H9 (cell line): ENCODE measurements around the gene METTL23. TPM values are rescaled to one million over a fixed set of nuclear protein-coding genes. Genes with fewer than 3 reads are reported as not detected.

Experiments
- DNase-seq: peaks from one replicate; pipeline ENCODE4 v3.0.0-alpha.2; 2017
- H2AFZ ChIP-seq: one replicate; pipeline ENCODE4 v1.6.1; 2013; ENCODE audit warnings: mild to moderate bottlenecking, low read length, control low read depth, moderate library complexity
- H2AK5ac ChIP-seq: 2 replicates; pipeline ENCODE4 v1.6.1; 2013; ENCODE audit warnings: low read length, control low read depth, mixed read lengths; ENCODE audit not compliant: insufficient read length
- H2BK120ac ChIP-seq: one replicate; pipeline ENCODE4 v1.6.1; 2013; ENCODE audit warnings: low read depth, mild to moderate bottlenecking, low read length, control low read depth, inconsistent platforms; ENCODE audit not compliant: poor library complexity, severe bottlenecking
- H2BK12ac ChIP-seq: 2 replicates; pipeline ENCODE4 v1.6.1; 2013; ENCODE audit warnings: low read length, control low read depth, mixed read lengths, low read depth; ENCODE audit not compliant: insufficient read length
- H2BK15ac ChIP-seq: 2 replicates; pipeline ENCODE4 v1.6.1; 2013; ENCODE audit warnings: low read depth, low read length, control low read depth
- H2BK20ac ChIP-seq: one replicate; pipeline ENCODE4 v1.6.1; 2013; ENCODE audit warnings: low read depth, mild to moderate bottlenecking, low read length, control low read depth, inconsistent platforms; ENCODE audit not compliant: poor library complexity, severe bottlenecking
- H2BK5ac ChIP-seq: 2 replicates; pipeline ENCODE4 v1.6.1; 2013; ENCODE audit warnings: low read length, control low read depth, mixed read lengths; ENCODE audit not compliant: insufficient read length
- H3K14ac ChIP-seq: 2 replicates; pipeline ENCODE4 v1.6.1; 2013; ENCODE audit warnings: low read length, control low read depth; ENCODE audit not compliant: insufficient read depth
- H3K18ac ChIP-seq: 2 replicates; pipeline ENCODE4 v1.6.1; 2013; ENCODE audit warnings: low read depth, mild to moderate bottlenecking, mixed read lengths, low read length, control low read depth; ENCODE audit not compliant: insufficient read length
- H3K23ac ChIP-seq: 2 replicates; pipeline ENCODE4 v1.6.1; 2013; ENCODE audit warnings: low read length, control low read depth, mixed read lengths, low read depth; ENCODE audit not compliant: insufficient read length
- H3K23me2 ChIP-seq: 2 replicates; pipeline ENCODE4 v1.6.1; 2013; ENCODE audit warnings: low read depth, mild to moderate bottlenecking, mixed read lengths, low read length, control low read depth; ENCODE audit not compliant: insufficient read length, poor library complexity, severe bottlenecking
- H3K27ac ChIP-seq: 2 replicates; pipeline ENCODE4 v1.5.1; 2013; ENCODE audit warnings: low read length, control low read depth, mixed read lengths, low read depth; ENCODE audit not compliant: insufficient read length
- H3K27me3 ChIP-seq: 2 replicates; pipeline ENCODE4 v1.6.1; 2013; ENCODE audit warnings: low read length, control low read depth, inconsistent platforms; ENCODE audit not compliant: insufficient read depth
- H3K4ac ChIP-seq: 2 replicates; pipeline ENCODE4 v1.6.1; 2013; ENCODE audit warnings: low read depth, mild to moderate bottlenecking, control low read depth, inconsistent platforms, low read length, moderate library complexity
- H3K4me1 ChIP-seq: 2 replicates; pipeline ENCODE4 v1.6.1; 2013; ENCODE audit warnings: low read length, control low read depth, inconsistent platforms; ENCODE audit not compliant: insufficient read depth
- H3K4me2 ChIP-seq: 2 replicates; pipeline ENCODE4 v1.6.1; 2013; ENCODE audit warnings: low read length, control low read depth, mixed read lengths; ENCODE audit not compliant: insufficient read length, insufficient read depth
- H3K56ac ChIP-seq: 2 replicates; pipeline ENCODE4 v1.6.1; 2013; ENCODE audit warnings: low read depth, mild to moderate bottlenecking, mixed read lengths, low read length, control low read depth; ENCODE audit not compliant: insufficient read length
- H3K79me1 ChIP-seq: 2 replicates; pipeline ENCODE4 v1.6.1; 2013; ENCODE audit warnings: low read depth, mild to moderate bottlenecking, moderate library complexity, low read length, control low read depth, inconsistent platforms; ENCODE audit not compliant: insufficient read depth, poor library complexity, severe bottlenecking
- H3K79me2 ChIP-seq: 2 replicates; pipeline ENCODE4 v1.6.1; 2013; ENCODE audit warnings: low read length, control low read depth, inconsistent platforms; ENCODE audit not compliant: insufficient read depth
- H3K9ac ChIP-seq: 2 replicates; pipeline ENCODE4 v1.6.1; 2013; ENCODE audit warnings: low read length, control low read depth, mixed read lengths; ENCODE audit not compliant: insufficient read length; ENCODE audit errors: extremely low read depth
- H3K9me3 ChIP-seq: one replicate; pipeline ENCODE4 v1.6.1; 2013; ENCODE audit warnings: low read depth, low read length, inconsistent platforms; ENCODE audit not compliant: control insufficient read depth
- H3T11ph ChIP-seq: one replicate; pipeline ENCODE4 v1.6.1; 2013; ENCODE audit warnings: mild to moderate bottlenecking, low read length, control low read depth, inconsistent platforms
- H4K20me1 ChIP-seq: one replicate; pipeline ENCODE4 v1.6.1; 2013; ENCODE audit not compliant: control insufficient read depth, insufficient read length, insufficient read depth
- H4K5ac ChIP-seq: 2 replicates; pipeline ENCODE4 v1.6.1; 2013; ENCODE audit warnings: low read depth, mild to moderate bottlenecking, mixed read lengths, low read length, control low read depth; ENCODE audit not compliant: insufficient read length
- H4K8ac ChIP-seq: replicated peaks from 2 replicates; pipeline ENCODE4 v1.6.1; 2013; ENCODE audit warnings: low read length, control low read depth, mixed read lengths, low read depth; ENCODE audit not compliant: insufficient read length
- H4K91ac ChIP-seq: 2 replicates; pipeline ENCODE4 v1.6.1; 2013; ENCODE audit warnings: low read depth, mild to moderate bottlenecking, moderate library complexity, mixed read lengths, low read length, control low read depth; ENCODE audit not compliant: insufficient read length
- H3K27ac Mint-ChIP-seq, 3 experiments: 2 replicates in 2 of 3; 3 replicates in 1 of 3; pipeline ENCODE4 v1.8.0; 2020 to 2021; ENCODE audit warnings: mixed read lengths in 3 of 3, mild to moderate bottlenecking in 1 of 3, moderate library complexity in 1 of 3
- H3K27me3 Mint-ChIP-seq: 2 replicates; pipeline ENCODE4 v1.8.0; 2021; ENCODE audit warnings: low read depth, mild to moderate bottlenecking, moderate library complexity, mixed read lengths
- H3K36me3 Mint-ChIP-seq, 3 experiments: 2 replicates in 2 of 3; 3 replicates in 1 of 3; pipeline ENCODE4 v1.8.0; 2020 to 2021; ENCODE audit warnings: low read depth in 3 of 3, mixed read lengths in 3 of 3; ENCODE audit not compliant: insufficient read depth in 1 of 3
- H3K4me1 Mint-ChIP-seq, 2 experiments: 2 replicates each; pipeline ENCODE4 v1.8.0; 2020; ENCODE audit warnings: mixed read lengths in 2 of 2
- H3K4me3 Mint-ChIP-seq, 2 experiments: 2 replicates in 1 of 2; 3 replicates in 1 of 2; pipeline ENCODE4 v1.8.0; 2020 to 2021; ENCODE audit warnings: mild to moderate bottlenecking in 2 of 2, mixed read lengths in 2 of 2, moderate library complexity in 1 of 2
- H3K9me3 Mint-ChIP-seq, 2 experiments: 2 replicates in 1 of 2; 3 replicates in 1 of 2; pipeline ENCODE4 v1.8.0; 2020; ENCODE audit warnings: mild to moderate bottlenecking in 2 of 2, mixed read lengths in 2 of 2, moderate library complexity in 1 of 2
- WGBS: extraction: QIAGEN DNeasy Blood & Tissue Kit; methylation state at CpG from one replicate; pipeline ENCODE4 v1.1.7; 2013; ENCODE audit warnings: missing lambda C conversion rate, low lambda C conversion rate, mixed read lengths; ENCODE audit not compliant: insufficient read length; ENCODE audit errors: extremely low coverage; 5-methylcytosine and 5-hydroxymethylcytosine counted together
- total RNA-seq: library from RNA; stranded (reverse); gene quantifications from 2 replicates; pipeline ENCODE4 v1.2.1, GENCODE V29; 2021
- TF ChIP-seq, protein P1 (sequence below): fragments of 200-600 bp; sonication (generic); conservative IDR thresholded peaks from 3 replicates; pipeline ENCODE4 v1.8.0; 2021; ENCODE audit warnings: antibody characterized with exemption, mild to moderate bottlenecking

METTL23 gene
- total RNA-seq, 1 experiment from 2014 or later = 29.9 TPM

DNA sequence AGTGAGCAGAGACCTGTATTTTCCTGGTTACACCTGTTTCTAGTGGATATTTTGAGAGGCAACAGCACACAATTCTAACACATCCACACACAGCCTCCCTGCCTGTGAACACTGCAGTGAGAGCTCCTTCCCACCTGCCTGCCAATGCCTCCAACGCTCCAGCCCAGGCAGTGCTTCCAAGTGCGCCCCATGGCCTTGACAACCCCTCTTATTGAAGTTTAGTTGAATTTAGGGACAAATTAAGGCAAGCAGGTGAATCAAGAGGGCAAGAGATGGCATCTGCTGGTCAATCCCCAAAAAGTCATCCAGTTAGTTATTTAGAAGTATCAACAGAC is 11.2 kb upstream of the METTL23 start:
- H2BK5ac ChIP-seq = no peak overlapping the region
- H3K9me3 ChIP-seq = no peaks in the 10 kb centered on the region
- no peak overlapping the region for H3K27ac ChIP-seq
- no peak overlapping the region for H3K4me2 ChIP-seq
- H3T11ph ChIP-seq = no peak overlapping the region
- H2BK20ac ChIP-seq = no peak overlapping the region
- no peak overlapping the region for H3K56ac ChIP-seq
- no peaks in the 10 kb centered on the region for H3K79me1 ChIP-seq
- no peak overlapping the region for H3K23ac ChIP-seq
- no peaks in the 10 kb centered on the region for H4K20me1 ChIP-seq
- no peaks in the 10 kb centered on the region for H3K79me2 ChIP-seq
- no peak overlapping the region for H3K4me3 Mint-ChIP-seq
- H4K91ac ChIP-seq = no peak overlapping the region
- no peak overlapping the region for H4K8ac ChIP-seq
- H2AFZ ChIP-seq = no peak overlapping the region
- no peaks in the 10 kb centered on the region for H3K23me2 ChIP-seq
- no peak overlapping the region for H4K5ac ChIP-seq
- H3K4me1 ChIP-seq = no peaks in the 10 kb centered on the region
- H3K9ac ChIP-seq = no peak overlapping the region
- no peaks in the 10 kb centered on the region for H3K27me3 Mint-ChIP-seq
- WGBS = no CpG with 5 or more reads among the region's 2 CpGs
- no peaks in the 10 kb centered on the region for H3K9me3 Mint-ChIP-seq
- H2AK5ac ChIP-seq = no peak overlapping the region
- H3K27me3 ChIP-seq = no peaks in the 10 kb centered on the region
- no peak overlapping the region for H3K14ac ChIP-seq
- no peak overlapping the region for H3K27ac Mint-ChIP-seq
- H2BK15ac ChIP-seq = no peak overlapping the region
- TF ChIP-seq, protein P1, sequence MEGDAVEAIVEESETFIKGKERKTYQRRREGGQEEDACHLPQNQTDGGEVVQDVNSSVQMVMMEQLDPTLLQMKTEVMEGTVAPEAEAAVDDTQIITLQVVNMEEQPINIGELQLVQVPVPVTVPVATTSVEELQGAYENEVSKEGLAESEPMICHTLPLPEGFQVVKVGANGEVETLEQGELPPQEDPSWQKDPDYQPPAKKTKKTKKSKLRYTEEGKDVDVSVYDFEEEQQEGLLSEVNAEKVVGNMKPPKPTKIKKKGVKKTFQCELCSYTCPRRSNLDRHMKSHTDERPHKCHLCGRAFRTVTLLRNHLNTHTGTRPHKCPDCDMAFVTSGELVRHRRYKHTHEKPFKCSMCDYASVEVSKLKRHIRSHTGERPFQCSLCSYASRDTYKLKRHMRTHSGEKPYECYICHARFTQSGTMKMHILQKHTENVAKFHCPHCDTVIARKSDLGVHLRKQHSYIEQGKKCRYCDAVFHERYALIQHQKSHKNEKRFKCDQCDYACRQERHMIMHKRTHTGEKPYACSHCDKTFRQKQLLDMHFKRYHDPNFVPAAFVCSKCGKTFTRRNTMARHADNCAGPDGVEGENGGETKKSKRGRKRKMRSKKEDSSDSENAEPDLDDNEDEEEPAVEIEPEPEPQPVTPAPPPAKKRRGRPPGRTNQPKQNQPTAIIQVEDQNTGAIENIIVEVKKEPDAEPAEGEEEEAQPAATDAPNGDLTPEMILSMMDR = no peak
- H2BK120ac ChIP-seq = no peak overlapping the region
- peaks cover 13 to 49% (median 48%) of the 10 kb centered on the region in 3 experiments; a peak in 6 of 7 replicates for H3K36me3 Mint-ChIP-seq
- DNase-seq = no peak
- H3K18ac ChIP-seq = no peak overlapping the region
- H3K4me1 Mint-ChIP-seq = peaks cover 7 to 10% of the 10 kb centered on the region in 2 experiments
- H3K4ac ChIP-seq = no peak overlapping the region
- no peak overlapping the region for H2BK12ac ChIP-seq
